K562 (cell line): Measurements from ENCODE around the gene MFF. TPM values are rescaled to one million over a fixed set of nuclear protein-coding genes. Genes with fewer than 3 reads are reported as not detected.

ENCODE experiments used
- ARID1B ChIP-seq: fragments of 450-650 bp; IDR thresholded peaks from 2 replicates; pipeline ENCODE4 v1.6.1; 2016; ENCODE audit warnings: antibody characterized with exemption, mild to moderate bottlenecking, inconsistent platforms
- CXXC5 ChIP-seq: fragments of 250-450 bp; sonication (Bioruptor Pico); IDR thresholded peaks from 2 replicates; pipeline ENCODE4 v1.8.0; 2022; ENCODE audit warnings: inconsistent platforms, mild to moderate bottlenecking, moderate library complexity
- FOXM1 ChIP-seq, 2 experiments: fragments of 450-650 bp in 1 of 2; sonication (generic) in 1 of 2; formaldehyde crosslinking in 1 of 2; IDR thresholded peaks; 2 replicates each; pipeline versions ENCODE4 v1.6.1 to v1.9.0; 2017 to 2022; ENCODE audit warnings: low read depth in 2 of 2, mild to moderate bottlenecking in 2 of 2, missing genetic modification reagents in 1 of 2, moderate library complexity in 1 of 2
- L3MBTL2 ChIP-seq: fragments of 450-650 bp; IDR thresholded peaks from 2 replicates; pipeline ENCODE4 v1.6.1; 2016; ENCODE audit warnings: mild to moderate bottlenecking, moderate library complexity
- MGA ChIP-seq: fragments of 450-650 bp; IDR thresholded peaks from 2 replicates; pipeline ENCODE4 v1.6.1; 2016; ENCODE audit warnings: mild to moderate bottlenecking, moderate library complexity
- TAL1 ChIP-seq: fragments of 450-650 bp; IDR thresholded peaks from 2 replicates; pipeline ENCODE4 v1.6.1; 2016; ENCODE audit warnings: mild to moderate bottlenecking
- TEAD4 ChIP-seq, 2 experiments: sonication (generic) in 1 of 2; formaldehyde crosslinking in 1 of 2; IDR thresholded peaks; 2 replicates each; pipeline versions ENCODE4 v1.6.1 to v1.8.0; 2012 to 2022; ENCODE audit warnings: borderline replicate concordance in 1 of 2, inconsistent platforms in 1 of 2, low read length in 1 of 2, mild to moderate bottlenecking in 1 of 2, missing genetic modification reagents in 1 of 2
- ZFP36 ChIP-seq: fragments of 150-350 bp; IDR thresholded peaks from 2 replicates; pipeline ENCODE4 v1.6.1; 2018; ENCODE audit warnings: low read length, low read depth; ENCODE audit not compliant: partially characterized antibody
- polyA plus RNA-seq, 8 experiments: library from polyadenylated mRNA; depleted of rRNA in 4 of 8; stranded (reverse) in 5 of 8; unstranded in 3 of 8; fragments of >200 nt; fragmentation: Nextera tagmentation in 2 of 8; fragmentation: Illumina TruSeq in 1 of 8; extraction: Ambion mirVana in 2 of 8; extraction: Trizol in 1 of 8; gene quantifications; 2 replicates each; pipeline versions ENCODE4 v1.2.1 to v1.2.3, GENCODE V29; 2011 to 2014; ENCODE audit warnings: inconsistent platforms in 1 of 8, missing spikeins in 1 of 8
- total RNA-seq, 7 experiments: library from RNA; depleted of rRNA in 6 of 7; stranded (reverse); fragments of >200 nt in 6 of 7; fragmentation: Illumina TruSeq in 2 of 7; extraction: Trizol in 2 of 7; gene quantifications; 2 replicates each; pipeline versions ENCODE4 v1.2.1 to v1.2.3, GENCODE V29; 2011 to 2021; ENCODE audit warnings: low replicate concordance in 1 of 7
- TF ChIP-seq, protein P1 (sequence below): sonication (generic); formaldehyde crosslinking; IDR thresholded peaks from 2 replicates; pipeline ENCODE4 v1.8.0; 2023; ENCODE audit warnings: missing genetic modification reagents, mild to moderate bottlenecking, borderline replicate concordance

MFF gene
- total and polyA plus RNA-seq, 9 of the 15 experiments (the other 6 are each of a cell fraction or from before 2014, with no cell fraction given), result 9.4 to 75.4 (median 55.7) TPM

GRCh38 chr2:227320305-227321094 lies 4.6 kb upstream of the MFF start (continued):
- TF ChIP-seq TEAD4 (IDR thresholded peaks at IDR 0.05; ENCODE audit: low read length) (peak; percentile 58; the same call in 1 of the 2 replicates), TEAD4 (CRISPR knock-in tag; IDR thresholded peaks at IDR 0.05; ENCODE audit: borderline replicate concordance) (no peak), FOXM1 (IDR thresholded peaks at IDR 0.05; ENCODE audit: low read depth) (0 out of 2 replicates have a peak, but pooled peaks have one; percentile 45), FOXM1 (CRISPR knock-in tag; IDR thresholded peaks at IDR 0.05; ENCODE audit: low read depth) (no peak), TAL1 (peak; percentile 59; the same call in 1 of the 2 replicates), CXXC5 (CRISPR knock-in tag) (peak; percentile 34; the same call in 1 of the 2 replicates), ZFP36 (no peak), L3MBTL2 (peak; percentile 78), MGA (peak; percentile 55), ARID1B (peak; percentile 62)
- TF ChIP-seq, protein P1, sequence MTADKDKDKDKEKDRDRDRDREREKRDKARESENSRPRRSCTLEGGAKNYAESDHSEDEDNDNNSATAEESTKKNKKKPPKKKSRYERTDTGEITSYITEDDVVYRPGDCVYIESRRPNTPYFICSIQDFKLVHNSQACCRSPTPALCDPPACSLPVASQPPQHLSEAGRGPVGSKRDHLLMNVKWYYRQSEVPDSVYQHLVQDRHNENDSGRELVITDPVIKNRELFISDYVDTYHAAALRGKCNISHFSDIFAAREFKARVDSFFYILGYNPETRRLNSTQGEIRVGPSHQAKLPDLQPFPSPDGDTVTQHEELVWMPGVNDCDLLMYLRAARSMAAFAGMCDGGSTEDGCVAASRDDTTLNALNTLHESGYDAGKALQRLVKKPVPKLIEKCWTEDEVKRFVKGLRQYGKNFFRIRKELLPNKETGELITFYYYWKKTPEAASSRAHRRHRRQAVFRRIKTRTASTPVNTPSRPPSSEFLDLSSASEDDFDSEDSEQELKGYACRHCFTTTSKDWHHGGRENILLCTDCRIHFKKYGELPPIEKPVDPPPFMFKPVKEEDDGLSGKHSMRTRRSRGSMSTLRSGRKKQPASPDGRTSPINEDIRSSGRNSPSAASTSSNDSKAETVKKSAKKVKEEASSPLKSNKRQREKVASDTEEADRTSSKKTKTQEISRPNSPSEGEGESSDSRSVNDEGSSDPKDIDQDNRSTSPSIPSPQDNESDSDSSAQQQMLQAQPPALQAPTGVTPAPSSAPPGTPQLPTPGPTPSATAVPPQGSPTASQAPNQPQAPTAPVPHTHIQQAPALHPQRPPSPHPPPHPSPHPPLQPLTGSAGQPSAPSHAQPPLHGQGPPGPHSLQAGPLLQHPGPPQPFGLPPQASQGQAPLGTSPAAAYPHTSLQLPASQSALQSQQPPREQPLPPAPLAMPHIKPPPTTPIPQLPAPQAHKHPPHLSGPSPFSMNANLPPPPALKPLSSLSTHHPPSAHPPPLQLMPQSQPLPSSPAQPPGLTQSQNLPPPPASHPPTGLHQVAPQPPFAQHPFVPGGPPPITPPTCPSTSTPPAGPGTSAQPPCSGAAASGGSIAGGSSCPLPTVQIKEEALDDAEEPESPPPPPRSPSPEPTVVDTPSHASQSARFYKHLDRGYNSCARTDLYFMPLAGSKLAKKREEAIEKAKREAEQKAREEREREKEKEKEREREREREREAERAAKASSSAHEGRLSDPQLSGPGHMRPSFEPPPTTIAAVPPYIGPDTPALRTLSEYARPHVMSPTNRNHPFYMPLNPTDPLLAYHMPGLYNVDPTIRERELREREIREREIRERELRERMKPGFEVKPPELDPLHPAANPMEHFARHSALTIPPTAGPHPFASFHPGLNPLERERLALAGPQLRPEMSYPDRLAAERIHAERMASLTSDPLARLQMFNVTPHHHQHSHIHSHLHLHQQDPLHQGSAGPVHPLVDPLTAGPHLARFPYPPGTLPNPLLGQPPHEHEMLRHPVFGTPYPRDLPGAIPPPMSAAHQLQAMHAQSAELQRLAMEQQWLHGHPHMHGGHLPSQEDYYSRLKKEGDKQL (CRISPR knock-in tag), result no peak
